Suprapubic skin (tissue), 4 donors: Measurements from ENCODE around the gene REG3A.

Experiments
- CTCF ChIP-seq, 2 donors: fragments of 200-600 bp in 1 of 2; fragments of 450-650 bp in 1 of 2; sonication (generic) in 1 of 2; IDR thresholded peaks; one replicate each; pipeline ENCODE4 v1.5.1; 2016 to 2019; ENCODE audit warnings: antibody characterized with exemption in 2 of 2, mild to moderate bottlenecking in 1 of 2, moderate library complexity in 1 of 2
- EP300 ChIP-seq: sonication (generic); formaldehyde crosslinking; IDR thresholded peaks from one replicate; pipeline ENCODE4 v1.6.1; 2017; ENCODE audit warnings: antibody characterized with exemption
- POLR2A ChIP-seq, 2 donors: fragments of 450-650 bp; IDR thresholded peaks; one replicate each; pipeline ENCODE4 v1.6.1; 2017; ENCODE audit warnings: antibody characterized with exemption in 2 of 2, mild to moderate bottlenecking in 2 of 2, moderate library complexity in 2 of 2
- POLR2AphosphoS5 ChIP-seq, 3 donors: sonication (generic); formaldehyde crosslinking; IDR thresholded peaks; one replicate each; pipeline ENCODE4 v1.6.1; 2017; ENCODE audit warnings: antibody characterized with exemption in 3 of 3

GRCh38 chr2:79191081-79191480 is 31.5 kb upstream of the REG3A start:
- TF ChIP-seq POLR2AphosphoS5 (IDR thresholded peaks at IDR 0.05), result no peak
- TF ChIP-seq EP300, result no peak
- TF ChIP-seq CTCF (IDR thresholded peaks at IDR 0.05), result no peak
- TF ChIP-seq POLR2A (IDR thresholded peaks at IDR 0.05), result no peak
